Activated effector memory CD4-positive, alpha-beta T cell treated with Interleukin-2 at 50 U/mL for 16 hours (primary cell): ENCODE data around the gene SNTN.
"Not testable (repeated sequence)": the region's sequence is repeated elsewhere in the genome, so short reads cannot be mapped to it uniquely, and the experiment has no call there.

Source experiments
- DNase-seq: peaks from one replicate; pipeline ENCODE4 v3.0.0-alpha.2; 2020

Gene SNTN

DNA sequence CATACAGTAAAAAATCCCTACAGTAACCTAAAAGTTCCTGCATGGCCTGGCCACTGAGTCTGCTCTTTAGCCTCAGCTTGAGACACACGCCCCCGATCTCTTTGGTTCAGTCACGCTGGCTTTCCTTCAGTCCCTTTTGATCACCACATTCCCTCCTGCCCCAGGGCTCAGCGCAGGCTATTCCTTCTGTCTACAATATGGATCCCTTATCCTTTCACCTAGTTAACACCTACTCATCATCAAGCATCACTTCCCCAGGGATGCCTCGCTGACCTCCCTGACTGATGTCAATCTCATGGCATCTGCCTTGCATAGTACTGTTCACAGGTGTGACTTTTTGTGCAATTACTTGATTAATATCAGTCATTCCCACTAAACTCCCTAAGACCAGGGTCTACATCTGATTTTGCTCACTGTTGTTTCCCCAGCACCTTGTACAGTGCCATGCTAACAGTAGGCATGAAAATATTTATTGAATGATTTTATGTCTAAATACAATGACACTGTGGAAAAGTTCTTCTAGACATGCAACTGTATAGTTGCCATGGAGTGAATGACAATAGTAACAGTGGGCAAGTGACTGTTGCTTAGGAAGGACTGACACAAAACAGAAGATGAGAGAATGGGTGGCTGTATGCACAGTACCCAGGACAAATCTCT is at the start of gene SNTN:
SNTN (plus strand) TSS at position 610 of the 660 bp plus-strand sequence; CDS start at position 623, 13 bp downstream.
- DNase-seq, result no peak

GRCh38 chr3:63607716-63608115 is 44.8 kb upstream of the SNTN start:
- no peak for DNase-seq

GRCh38 chr3:63609408-63609807 is 43.1 kb upstream of the SNTN start:
- DNase-seq, result no peak

GRCh38 chr3:63609834-63610233 is 42.6 kb upstream of the SNTN start:
- DNase-seq, result no peak

DNA sequence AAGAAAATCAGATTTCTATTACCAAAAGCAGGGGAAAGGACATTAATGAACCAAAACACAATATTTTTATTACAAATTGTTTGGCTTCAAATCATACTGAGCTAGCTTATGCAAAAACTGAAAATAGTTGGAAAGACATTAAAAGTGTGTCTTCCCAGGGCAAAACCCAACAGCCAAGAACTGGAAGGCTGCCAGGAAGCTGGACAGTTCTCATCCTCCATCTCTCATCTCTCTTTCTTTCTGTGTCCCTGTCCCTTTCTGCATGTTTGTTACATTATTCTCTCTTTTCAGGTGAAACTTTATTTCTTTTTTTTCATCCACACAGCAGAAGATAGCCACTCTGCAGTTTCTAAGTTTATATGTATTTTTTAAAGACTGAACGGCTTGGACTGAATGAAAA is 41.1 kb upstream of the SNTN start:
- DNase-seq, result no peak

DNA sequence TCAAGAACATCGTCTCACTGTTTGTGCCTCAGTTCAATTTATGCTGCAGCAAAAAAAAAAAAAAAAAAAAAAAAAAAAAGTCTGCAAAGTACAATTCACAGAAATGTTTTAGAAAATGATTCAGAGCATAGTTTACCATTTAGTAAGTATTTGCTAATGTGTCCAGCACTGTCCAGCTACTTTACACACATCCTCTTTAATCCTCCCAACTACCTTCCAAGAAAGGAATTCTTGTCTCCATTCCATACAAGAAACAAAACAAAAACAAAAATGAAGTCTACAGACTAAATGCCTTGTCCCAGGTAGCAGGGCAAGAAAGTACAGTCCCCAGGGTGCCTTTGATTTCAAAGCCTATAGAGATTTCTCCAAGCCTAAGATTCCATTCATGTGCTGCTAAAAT is 38.9 kb upstream of the SNTN start:
- no peak for DNase-seq

- DNase-seq, result no peak
Measured at GRCh38 chr3:63617391-63617790, 35.1 kb upstream of the SNTN start.

- no peak for DNase-seq
Measured at GRCh38 chr3:63624941-63625560, 27.4 kb upstream of the SNTN start.

- DNase-seq, result no peak
Measured at GRCh38 chr3:63631670-63632069, 20.8 kb upstream of the SNTN start.

DNA sequence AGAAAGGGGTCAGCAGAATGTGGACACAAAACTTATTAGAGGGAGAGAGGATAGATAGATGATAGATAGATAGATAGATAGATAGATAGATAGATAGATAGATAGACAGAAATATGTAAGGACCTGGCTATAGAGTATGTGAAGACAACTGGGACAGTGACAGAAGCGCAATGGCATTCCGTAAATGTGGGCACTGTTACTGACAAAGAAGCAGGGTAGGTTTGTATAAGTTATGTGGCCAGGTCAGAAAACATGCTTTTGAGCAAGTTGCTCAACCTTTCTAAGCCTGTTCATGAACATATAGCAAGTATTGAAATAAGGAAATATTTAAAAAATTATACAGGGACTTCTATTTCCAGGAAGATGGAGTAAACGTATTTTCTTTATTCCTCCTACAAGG is 17.3 kb upstream of the SNTN start:
- DNase-seq, result no peak

- no peak for DNase-seq
Measured at GRCh38 chr3:63639806-63640205, 12.7 kb upstream of the SNTN start.

DNA sequence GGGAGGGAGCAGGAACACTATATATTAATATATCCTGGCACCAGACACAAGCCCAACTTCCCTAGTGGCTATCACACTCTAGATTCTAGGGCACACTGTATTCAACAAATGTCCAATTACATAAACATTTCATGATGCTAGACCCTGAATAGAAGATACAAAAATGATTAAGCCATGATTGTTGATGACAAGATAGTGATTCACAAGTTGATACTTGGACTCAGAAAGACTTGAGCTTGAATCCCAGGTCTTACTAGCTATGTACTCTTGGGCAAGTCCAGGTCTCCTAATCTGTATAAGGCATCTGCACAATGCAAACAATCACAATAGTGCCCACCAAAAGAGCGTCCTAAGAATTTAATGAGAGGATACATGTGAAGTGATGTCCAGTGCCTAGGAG is 10.0 kb upstream of the SNTN start:
- DNase-seq, result no peak

DNA sequence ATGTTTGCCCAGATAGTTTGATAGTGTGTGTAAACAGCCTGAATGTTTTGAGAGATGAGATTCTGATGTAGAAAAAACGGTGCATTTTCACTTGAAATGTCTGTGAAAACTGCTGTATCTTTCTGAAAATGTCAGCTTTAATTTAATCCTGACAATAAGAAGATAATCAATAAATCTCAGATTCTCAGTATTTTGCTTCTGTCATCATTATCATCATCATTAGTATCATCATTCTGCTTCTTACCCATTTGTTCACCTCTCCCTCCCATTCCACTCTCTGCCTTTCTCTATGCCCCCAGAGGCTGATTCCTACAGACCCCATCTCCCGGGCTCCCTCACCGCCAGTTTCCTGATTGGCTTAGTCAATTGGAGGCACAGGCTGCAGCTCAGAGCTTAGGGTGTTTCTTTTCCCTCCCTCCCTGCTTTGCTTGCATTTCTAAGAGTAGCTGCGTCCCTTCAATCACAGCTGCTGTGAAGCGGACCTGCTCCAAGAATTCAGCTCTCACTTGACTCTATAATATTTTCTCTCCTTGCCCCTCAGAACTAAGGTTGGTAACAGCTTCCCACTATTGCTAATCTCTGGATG is 8.2 kb upstream of the SNTN start:
- DNase-seq, result no peak

GRCh38 chr3:63644928-63645781 is 7.3 kb upstream of the SNTN start:
- not testable (repeated sequence) for DNase-seq

DNA sequence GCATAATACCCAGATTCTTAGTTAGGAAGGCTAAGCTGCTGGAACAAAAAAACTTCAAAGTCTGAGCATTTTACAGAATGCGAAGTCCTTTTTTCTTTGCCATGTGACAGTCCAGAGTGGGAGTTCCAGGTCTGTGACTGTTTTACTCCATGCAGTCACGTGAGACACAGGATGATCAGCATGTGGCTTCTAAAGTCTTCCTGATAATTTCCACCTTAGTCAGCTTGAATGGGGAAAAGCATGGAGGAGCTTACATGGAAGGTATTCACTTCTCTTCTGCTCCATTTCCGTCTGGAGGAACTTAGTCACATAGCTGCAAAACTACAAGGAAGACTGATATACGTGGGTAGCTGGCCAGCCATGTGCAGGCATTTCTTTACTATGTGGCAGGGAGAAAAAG is 1.7 kb downstream of the SNTN start:
- no peak for DNase-seq

GRCh38 chr3:63654931-63655330 is 2.5 kb downstream of the SNTN start:
- DNase-seq, result no peak

DNA sequence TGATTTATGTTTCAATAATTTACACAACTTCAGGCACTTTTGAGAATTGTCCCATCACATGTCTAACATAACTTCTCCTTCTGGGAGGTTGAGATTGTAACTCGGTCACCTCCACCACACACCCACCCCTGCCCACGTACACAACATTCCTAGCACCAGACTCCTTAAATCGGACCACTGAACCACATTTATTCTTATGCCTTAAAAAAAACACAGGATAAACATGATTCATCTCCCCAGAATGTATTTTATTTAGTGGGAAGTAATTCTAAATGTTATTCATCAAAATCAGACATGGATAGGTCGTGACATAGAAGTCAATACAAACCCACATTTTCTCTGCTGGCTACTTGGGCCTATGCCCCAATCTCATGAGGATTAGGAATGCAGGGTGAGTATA is 3.0 kb downstream of the SNTN start:
- no peak for DNase-seq

- DNase-seq, result no peak
Measured at GRCh38 chr3:63656786-63657185, 4.3 kb downstream of the SNTN start.

DNA sequence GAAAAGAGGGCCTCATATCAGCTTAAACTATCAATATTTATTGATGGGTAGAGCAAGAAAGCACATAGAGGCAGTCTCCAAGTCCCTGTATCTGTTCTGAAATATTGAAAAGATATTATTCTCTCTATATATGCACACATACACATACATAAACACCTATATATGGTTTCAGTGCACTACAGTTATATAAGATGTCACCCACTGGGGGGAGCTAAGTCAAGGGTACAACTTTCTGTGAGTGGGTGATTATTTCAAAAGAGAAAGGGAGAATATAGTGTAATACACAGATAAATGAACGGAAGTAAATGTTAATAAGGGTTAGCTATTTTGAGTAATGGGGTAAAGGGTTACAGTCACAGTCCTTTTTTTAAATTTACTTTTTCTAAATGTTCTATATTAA is 8.8 kb downstream of the SNTN start:
- no peak for DNase-seq

GRCh38 chr3:63662011-63662410 is 9.5 kb downstream of the SNTN start:
- DNase-seq, result no peak

DNA sequence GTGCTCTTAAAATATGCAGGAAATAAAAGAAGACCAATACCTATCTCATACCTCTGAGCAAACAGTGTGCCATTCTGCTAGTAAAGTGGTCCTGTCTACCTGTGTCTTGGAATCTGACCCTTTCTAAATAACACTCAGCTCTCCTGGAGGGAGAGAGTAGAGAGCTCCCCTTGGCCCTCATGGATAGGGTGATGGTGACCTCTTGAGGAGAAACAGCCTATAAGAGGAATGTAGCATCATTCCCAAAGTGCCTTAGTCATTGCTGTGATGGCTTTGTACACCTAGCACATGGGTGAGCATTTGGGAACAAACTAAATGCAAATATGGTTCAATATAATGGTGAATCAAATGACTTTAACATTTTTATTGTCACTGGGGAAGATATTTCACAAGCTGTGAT is 10.0 kb downstream of the SNTN start:
- DNase-seq, result no peak

GRCh38 chr3:63670544-63670943 is 18.1 kb downstream of the SNTN start:
- no peak for DNase-seq

GRCh38 chr3:63673111-63673510 is 20.6 kb downstream of the SNTN start:
- DNase-seq, result no peak

GRCh38 chr3:63674586-63674985 is 22.1 kb downstream of the SNTN start:
- DNase-seq, result no peak
